Measurements from ENCODE around the gene FAT1. TPM values are rescaled to one million over a fixed set of nuclear protein-coding genes. Genes with fewer than 3 reads are reported as not detected.

FAT1 gene
- total and polyA plus RNA-seq, 2 donors (not counting 3 experiments of a cell fraction or from before 2014, with no cell fraction given), result 9.2 to 9.8 TPM

DNA sequence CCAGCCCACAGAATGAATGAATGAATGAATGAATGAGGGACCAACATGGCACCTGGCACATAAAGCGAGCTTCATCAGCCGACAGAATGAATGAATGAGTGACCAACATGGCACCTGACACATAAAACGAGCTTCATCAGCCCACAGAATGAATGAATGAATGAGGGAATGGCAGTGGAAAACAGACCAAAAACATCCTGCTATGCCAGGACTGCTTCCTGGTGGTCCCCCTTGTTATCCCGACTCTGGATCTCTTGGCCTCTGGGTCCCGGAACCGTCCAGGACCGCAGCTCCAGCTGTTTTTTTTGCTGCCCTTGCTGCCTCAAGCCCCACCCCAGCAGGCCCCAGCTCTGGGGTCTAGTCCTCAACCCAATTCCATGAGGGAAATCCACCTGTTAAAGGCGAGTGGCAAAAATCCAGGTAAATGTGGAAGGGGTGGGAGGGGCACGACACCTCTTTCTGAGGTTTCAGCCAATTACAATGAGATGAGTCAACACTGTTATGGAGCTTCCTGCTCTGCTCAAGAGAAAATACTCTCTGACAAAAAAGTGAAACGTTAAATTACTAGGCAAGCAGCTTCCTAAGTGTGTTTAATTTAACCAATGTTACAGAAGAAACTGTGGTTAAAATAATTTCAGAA is 96.3 kb downstream of the FAT1 start:
- TF ChIP-seq EZH2 (IDR thresholded peaks at IDR 0.05; ENCODE audit: borderline replicate concordance, low read depth, low read length, severe bottlenecking) (no peak), CTCF (IDR thresholded peaks at IDR 0.05; ENCODE audit: extremely low read depth in 1 of 2, insufficient read depth in 1 of 2, low read depth in 1 of 2, low read length in 2 of 2) (no peak), GATA2 (IDR thresholded peaks at IDR 0.05; ENCODE audit: insufficient read depth, insufficient read length, low read depth, low read length) (no peak), MYC (IDR thresholded peaks at IDR 0.05; ENCODE audit: low read depth, low read length) (no peak), POLR2AphosphoS5 (IDR thresholded peaks at IDR 0.05; ENCODE audit: insufficient read depth, low read depth, low read length) (no peak), POLR2A (IDR thresholded peaks at IDR 0.05; ENCODE audit: low read depth, low read length) (no peak), FOS (IDR thresholded peaks at IDR 0.05; ENCODE audit: borderline replicate concordance, insufficient read depth, low read length) (no peak), JUN (IDR thresholded peaks at IDR 0.05; ENCODE audit: borderline replicate concordance, insufficient read depth, insufficient read length, low read depth) (no peak)
- TF ChIP-seq, protein P1, sequence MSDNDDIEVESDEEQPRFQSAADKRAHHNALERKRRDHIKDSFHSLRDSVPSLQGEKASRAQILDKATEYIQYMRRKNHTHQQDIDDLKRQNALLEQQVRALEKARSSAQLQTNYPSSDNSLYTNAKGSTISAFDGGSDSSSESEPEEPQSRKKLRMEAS (IDR thresholded peaks at IDR 0.05; ENCODE audit: insufficient read depth, insufficient read length), result no peak
- no peak overlapping the region for H3K4me3 ChIP-seq (replicated peaks in 1 of 3; ENCODE audit: insufficient read depth in 1 of 3, low read depth in 1 of 3, low read length in 3 of 3)
- ChIA-PET POLR2A (no interaction called here), CTCF (no interaction called here)
- FAIRE-seq (no peak), DNase-seq (ENCODE audit: low read depth, low spot score) (no peak)
- H3K4me1 ChIP-seq (ENCODE audit: control insufficient read depth, extremely low read depth, insufficient read depth, low read length), result no peaks in the 10 kb centered on the region
- intact Hi-C loops (cut with micrococcal nuclease), result no loop called here
- peaks cover 3% of the 10 kb centered on the region for H3K9me3 ChIP-seq (replicated peaks; ENCODE audit: control insufficient read depth, insufficient read depth, low read length)
- H3K9ac ChIP-seq (replicated peaks; ENCODE audit: extremely low read depth, insufficient read depth, low read length), result no peak overlapping the region
- no TSS peak for BruUV-seq (replicated peaks)
- no peaks in the 10 kb centered on the region for H4K20me1 ChIP-seq (replicated peaks; ENCODE audit: control insufficient read depth, extremely low read depth, insufficient read depth, low read length)
- no peak overlapping the region for H3K27ac ChIP-seq (ENCODE audit: insufficient read depth, low read depth, low read length)
- H3K36me3 ChIP-seq (ENCODE audit: control insufficient read depth in 2 of 2, extremely low read depth in 1 of 2, insufficient read depth in 2 of 2, low read length in 2 of 2), result no peaks in the 10 kb centered on the region
- dilution Hi-C loops (cut with MboI; ENCODE audit: extremely low pct_ligation_motif_present, low sequenced_read_pairs), result no loop called here
- no peaks in the 10 kb centered on the region for H3K9me1 ChIP-seq (replicated peaks; ENCODE audit: control insufficient read depth, extremely low read depth, insufficient read depth, low read length)
- H3K4me2 ChIP-seq (ENCODE audit: insufficient read depth, low read length), result no peak overlapping the region
- no peaks in the 10 kb centered on the region for H3K79me2 ChIP-seq (ENCODE audit: control insufficient read depth, insufficient read depth, low read length)
- H3K27me3 ChIP-seq (ENCODE audit: control insufficient read depth in 2 of 2, insufficient read depth in 2 of 2, low read length in 2 of 2), result no peaks in the 10 kb centered on the region
- no peak overlapping the region for H2AFZ ChIP-seq (ENCODE audit: low read depth, low read length)
